HepG2 (cell line): ENCODE data around the gene BBS4. TPM values are rescaled to one million over a fixed set of nuclear protein-coding genes. Genes with fewer than 3 reads are reported as not detected.

ENCODE experiments used
- KDM4B ChIP-seq: sonication (generic); formaldehyde crosslinking; IDR thresholded peaks from 2 replicates; pipeline ENCODE4 v1.4.0; 2020; ENCODE audit warnings: missing genetic modification reagents
- KLF16 ChIP-seq, 2 experiments: sonication (generic) in 1 of 2; formaldehyde crosslinking in 1 of 2; IDR thresholded peaks; 2 replicates each; pipeline versions ENCODE4 v1.6.1 to v1.8.0; 2016 to 2023; ENCODE audit warnings: missing genetic modification reagents in 2 of 2, missing compliant biosample characterization in 1 of 2
- MED1 ChIP-seq: sonication (generic); formaldehyde crosslinking; IDR thresholded peaks from 2 replicates; pipeline ENCODE4 v1.4.0; 2020; ENCODE audit warnings: missing genetic modification reagents
- PCBP2 ChIP-seq: fragments of 200-400 bp; formaldehyde crosslinking; optimal IDR thresholded peaks from 2 replicates; pipeline ENCODE3; 2018; ENCODE audit warnings: low read length, low read depth; ENCODE audit not compliant: poor library complexity, severe bottlenecking
- PPARG ChIP-seq: conservative IDR thresholded peaks from 2 replicates; pipeline ENCODE4 v1.6.1; 2016; ENCODE audit warnings: missing biosample characterization, missing genetic modification reagents
- ZBTB39 ChIP-seq: sonication (generic); formaldehyde crosslinking; IDR thresholded peaks from 2 replicates; pipeline ENCODE4 v1.5.0; 2020; ENCODE audit warnings: missing genetic modification reagents
- ZEB1 ChIP-seq: IDR thresholded peaks from 2 replicates; pipeline ENCODE4 v1.6.1; 2012; ENCODE audit warnings: mild to moderate bottlenecking, low read depth, inconsistent platforms; ENCODE audit not compliant: insufficient replicate concordance
- ZNF235 ChIP-seq: sonication (generic); formaldehyde crosslinking; IDR thresholded peaks from 2 replicates; pipeline ENCODE4 v1.8.1; 2023; ENCODE audit warnings: mild to moderate bottlenecking, missing genetic modification reagents, borderline replicate concordance
- ZNF552 ChIP-seq: sonication (generic); formaldehyde crosslinking; IDR thresholded peaks from 2 replicates; pipeline ENCODE4 v1.9.0; 2022; ENCODE audit warnings: missing genetic modification reagents, mild to moderate bottlenecking, borderline replicate concordance
- ZNF7 ChIP-seq: IDR thresholded peaks from 2 replicates; pipeline ENCODE4 v1.6.1; 2016; ENCODE audit warnings: missing biosample characterization, missing genetic modification reagents
- polyA plus RNA-seq, 8 experiments: library from polyadenylated mRNA; depleted of rRNA in 3 of 8; stranded (reverse) in 7 of 8; unstranded in 1 of 8; fragments of >200 nt; fragmentation: Illumina TruSeq in 4 of 8; extraction: Trizol in 4 of 8; gene quantifications; 2 replicates each; pipeline versions ENCODE4 v1.2.1 to v1.2.3, GENCODE V29; 2011 to 2016; ENCODE audit warnings: low read depth in 4 of 8, missing spikeins in 1 of 8, mixed read lengths in 1 of 8; ENCODE audit not compliant: insufficient read depth in 1 of 8
- total RNA-seq, 5 experiments: library from RNA; depleted of rRNA; stranded (reverse); fragments of >200 nt; fragmentation: Illumina TruSeq; extraction: Trizol; gene quantifications; 2 replicates each; pipeline ENCODE4 v1.2.3, GENCODE V29; 2016; ENCODE audit warnings: low read depth in 1 of 5
- TF ChIP-seq, protein P1 (sequence below): sonication (generic); formaldehyde crosslinking; IDR thresholded peaks from 2 replicates; pipeline ENCODE4 v1.4.0; 2020; ENCODE audit warnings: low read depth, missing genetic modification reagents
- TF ChIP-seq, protein P2 (sequence below): sonication (generic); formaldehyde crosslinking; IDR thresholded peaks from 2 replicates; pipeline ENCODE4 v1.5.0; 2020; ENCODE audit warnings: missing genetic modification reagents, mild to moderate bottlenecking, borderline replicate concordance
- TF ChIP-seq, protein P3 (sequence below): sonication (generic); formaldehyde crosslinking; IDR thresholded peaks from 2 replicates; pipeline ENCODE4 v1.4.0; 2020; ENCODE audit warnings: mild to moderate bottlenecking, missing genetic modification reagents
- TF ChIP-seq, protein P4 (sequence below): sonication (generic); formaldehyde crosslinking; conservative IDR thresholded peaks from 2 replicates; pipeline ENCODE4 v1.4.0; 2020; ENCODE audit warnings: mild to moderate bottlenecking, missing genetic modification reagents, moderate library complexity

The BBS4 gene
- total and polyA plus RNA-seq, 2 of the 13 experiments (the other 11 are each of a cell fraction or from before 2014, with no cell fraction given) = 16.0 to 21.3 TPM

DNA sequence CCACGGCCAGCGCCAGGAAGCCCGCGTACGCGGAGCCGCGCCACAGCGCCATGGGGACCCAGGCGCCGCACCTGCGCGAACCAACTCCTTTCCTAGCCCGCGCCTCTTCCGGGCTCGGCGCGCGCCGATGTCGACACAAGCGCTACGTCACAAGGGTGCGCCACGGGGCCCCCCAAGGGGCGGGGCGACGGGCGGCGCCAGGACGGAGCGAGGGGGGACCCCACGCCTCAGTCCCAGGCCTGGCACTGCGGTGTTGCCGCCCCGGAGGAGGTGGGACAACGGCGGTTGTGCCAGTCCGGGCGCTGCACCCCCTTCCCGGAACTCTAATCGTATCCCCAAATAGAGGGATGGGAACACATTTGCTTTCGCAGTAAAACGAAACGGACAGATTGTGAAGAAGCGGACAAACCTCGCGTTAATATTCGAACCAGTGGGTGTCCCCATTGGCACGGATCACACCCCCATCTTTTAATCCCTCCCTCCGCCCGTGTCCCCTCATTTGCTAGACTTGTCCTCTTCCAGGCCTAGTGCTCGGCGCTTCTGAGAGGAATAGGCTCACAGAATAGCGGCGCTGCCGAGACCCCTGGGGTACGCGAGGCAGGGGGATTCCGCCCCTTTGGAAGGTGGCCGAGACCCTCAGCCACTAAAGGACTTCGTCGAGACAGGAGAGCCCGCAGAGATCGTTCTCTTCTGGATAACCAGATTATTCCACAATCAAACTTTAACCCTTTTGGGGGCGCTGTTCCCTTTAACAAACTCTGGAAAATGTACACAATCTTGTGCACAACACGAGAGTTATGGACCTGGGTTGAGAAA is 97.8 kb downstream of the BBS4 start, which contains the start of gene ADPGK (continued):
- TF ChIP-seq, protein P1, sequence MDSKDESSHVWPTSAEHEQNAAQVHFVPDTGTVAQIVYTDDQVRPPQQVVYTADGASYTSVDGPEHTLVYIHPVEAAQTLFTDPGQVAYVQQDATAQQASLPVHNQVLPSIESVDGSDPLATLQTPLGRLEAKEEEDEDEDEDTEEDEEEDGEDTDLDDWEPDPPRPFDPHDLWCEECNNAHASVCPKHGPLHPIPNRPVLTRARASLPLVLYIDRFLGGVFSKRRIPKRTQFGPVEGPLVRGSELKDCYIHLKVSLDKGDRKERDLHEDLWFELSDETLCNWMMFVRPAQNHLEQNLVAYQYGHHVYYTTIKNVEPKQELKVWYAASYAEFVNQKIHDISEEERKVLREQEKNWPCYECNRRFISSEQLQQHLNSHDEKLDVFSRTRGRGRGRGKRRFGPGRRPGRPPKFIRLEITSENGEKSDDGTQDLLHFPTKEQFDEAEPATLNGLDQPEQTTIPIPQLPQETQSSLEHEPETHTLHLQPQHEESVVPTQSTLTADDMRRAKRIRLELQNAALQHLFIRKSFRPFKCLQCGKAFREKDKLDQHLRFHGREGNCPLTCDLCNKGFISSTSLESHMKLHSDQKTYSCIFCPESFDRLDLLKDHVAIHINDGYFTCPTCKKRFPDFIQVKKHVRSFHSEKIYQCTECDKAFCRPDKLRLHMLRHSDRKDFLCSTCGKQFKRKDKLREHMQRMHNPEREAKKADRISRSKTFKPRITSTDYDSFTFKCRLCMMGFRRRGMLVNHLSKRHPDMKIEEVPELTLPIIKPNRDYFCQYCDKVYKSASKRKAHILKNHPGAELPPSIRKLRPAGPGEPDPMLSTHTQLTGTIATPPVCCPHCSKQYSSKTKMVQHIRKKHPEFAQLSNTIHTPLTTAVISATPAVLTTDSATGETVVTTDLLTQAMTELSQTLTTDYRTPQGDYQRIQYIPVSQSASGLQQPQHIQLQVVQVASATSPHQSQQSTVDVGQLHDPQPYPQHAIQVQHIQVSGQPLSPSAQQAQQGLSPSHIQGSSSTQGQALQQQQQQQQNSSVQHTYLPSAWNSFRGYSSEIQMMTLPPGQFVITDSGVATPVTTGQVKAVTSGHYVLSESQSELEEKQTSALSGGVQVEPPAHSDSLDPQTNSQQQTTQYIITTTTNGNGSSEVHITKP (CRISPR knock-in tag) = peak; percentile 91
- TF ChIP-seq ZNF7 (CRISPR knock-in tag) = no peak
- peak; percentile 79 for TF ChIP-seq MED1 (CRISPR knock-in tag)
- TF ChIP-seq ZNF552 (CRISPR knock-in tag) = no peak
- no peak for TF ChIP-seq PCBP2
- TF ChIP-seq KDM4B (CRISPR knock-in tag) = 0 out of 2 replicates have a peak, but pooled peaks have one; percentile 23
- TF ChIP-seq, protein P2, sequence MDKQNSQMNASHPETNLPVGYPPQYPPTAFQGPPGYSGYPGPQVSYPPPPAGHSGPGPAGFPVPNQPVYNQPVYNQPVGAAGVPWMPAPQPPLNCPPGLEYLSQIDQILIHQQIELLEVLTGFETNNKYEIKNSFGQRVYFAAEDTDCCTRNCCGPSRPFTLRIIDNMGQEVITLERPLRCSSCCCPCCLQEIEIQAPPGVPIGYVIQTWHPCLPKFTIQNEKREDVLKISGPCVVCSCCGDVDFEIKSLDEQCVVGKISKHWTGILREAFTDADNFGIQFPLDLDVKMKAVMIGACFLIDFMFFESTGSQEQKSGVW = no peak
- peak; percentile 68; the same call in 1 of the 2 replicates for TF ChIP-seq ZBTB39 (CRISPR knock-in tag)
- peak; percentile 58 for TF ChIP-seq PPARG (CRISPR knock-in tag)
- TF ChIP-seq, protein P3, sequence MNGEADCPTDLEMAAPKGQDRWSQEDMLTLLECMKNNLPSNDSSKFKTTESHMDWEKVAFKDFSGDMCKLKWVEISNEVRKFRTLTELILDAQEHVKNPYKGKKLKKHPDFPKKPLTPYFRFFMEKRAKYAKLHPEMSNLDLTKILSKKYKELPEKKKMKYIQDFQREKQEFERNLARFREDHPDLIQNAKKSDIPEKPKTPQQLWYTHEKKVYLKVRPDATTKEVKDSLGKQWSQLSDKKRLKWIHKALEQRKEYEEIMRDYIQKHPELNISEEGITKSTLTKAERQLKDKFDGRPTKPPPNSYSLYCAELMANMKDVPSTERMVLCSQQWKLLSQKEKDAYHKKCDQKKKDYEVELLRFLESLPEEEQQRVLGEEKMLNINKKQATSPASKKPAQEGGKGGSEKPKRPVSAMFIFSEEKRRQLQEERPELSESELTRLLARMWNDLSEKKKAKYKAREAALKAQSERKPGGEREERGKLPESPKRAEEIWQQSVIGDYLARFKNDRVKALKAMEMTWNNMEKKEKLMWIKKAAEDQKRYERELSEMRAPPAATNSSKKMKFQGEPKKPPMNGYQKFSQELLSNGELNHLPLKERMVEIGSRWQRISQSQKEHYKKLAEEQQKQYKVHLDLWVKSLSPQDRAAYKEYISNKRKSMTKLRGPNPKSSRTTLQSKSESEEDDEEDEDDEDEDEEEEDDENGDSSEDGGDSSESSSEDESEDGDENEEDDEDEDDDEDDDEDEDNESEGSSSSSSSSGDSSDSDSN (CRISPR knock-in tag) = peak; percentile 82
- peak; percentile 40 to 82; a peak in 3 of 4 replicates for TF ChIP-seq KLF16 (CRISPR knock-in tag; IDR thresholded peaks at IDR 0.05)
- no peak for TF ChIP-seq ZEB1
- TF ChIP-seq, protein P4, sequence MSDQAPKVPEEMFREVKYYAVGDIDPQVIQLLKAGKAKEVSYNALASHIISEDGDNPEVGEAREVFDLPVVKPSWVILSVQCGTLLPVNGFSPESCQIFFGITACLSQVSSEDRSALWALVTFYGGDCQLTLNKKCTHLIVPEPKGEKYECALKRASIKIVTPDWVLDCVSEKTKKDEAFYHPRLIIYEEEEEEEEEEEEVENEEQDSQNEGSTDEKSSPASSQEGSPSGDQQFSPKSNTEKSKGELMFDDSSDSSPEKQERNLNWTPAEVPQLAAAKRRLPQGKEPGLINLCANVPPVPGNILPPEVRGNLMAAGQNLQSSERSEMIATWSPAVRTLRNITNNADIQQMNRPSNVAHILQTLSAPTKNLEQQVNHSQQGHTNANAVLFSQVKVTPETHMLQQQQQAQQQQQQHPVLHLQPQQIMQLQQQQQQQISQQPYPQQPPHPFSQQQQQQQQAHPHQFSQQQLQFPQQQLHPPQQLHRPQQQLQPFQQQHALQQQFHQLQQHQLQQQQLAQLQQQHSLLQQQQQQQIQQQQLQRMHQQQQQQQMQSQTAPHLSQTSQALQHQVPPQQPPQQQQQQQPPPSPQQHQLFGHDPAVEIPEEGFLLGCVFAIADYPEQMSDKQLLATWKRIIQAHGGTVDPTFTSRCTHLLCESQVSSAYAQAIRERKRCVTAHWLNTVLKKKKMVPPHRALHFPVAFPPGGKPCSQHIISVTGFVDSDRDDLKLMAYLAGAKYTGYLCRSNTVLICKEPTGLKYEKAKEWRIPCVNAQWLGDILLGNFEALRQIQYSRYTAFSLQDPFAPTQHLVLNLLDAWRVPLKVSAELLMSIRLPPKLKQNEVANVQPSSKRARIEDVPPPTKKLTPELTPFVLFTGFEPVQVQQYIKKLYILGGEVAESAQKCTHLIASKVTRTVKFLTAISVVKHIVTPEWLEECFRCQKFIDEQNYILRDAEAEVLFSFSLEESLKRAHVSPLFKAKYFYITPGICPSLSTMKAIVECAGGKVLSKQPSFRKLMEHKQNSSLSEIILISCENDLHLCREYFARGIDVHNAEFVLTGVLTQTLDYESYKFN = peak; percentile 53; the same call in 1 of the 2 replicates
- peak; percentile 98 for TF ChIP-seq ZNF235
